Transverse colon (tissue), 4 donors: ENCODE results near the gene PRKCA.

Experiments
- EP300 ChIP-seq: sonication (generic); formaldehyde crosslinking; IDR thresholded peaks from one replicate; pipeline ENCODE4 v1.6.1; 2017; ENCODE audit warnings: antibody characterized with exemption, low read depth
- POLR2A ChIP-seq: fragments of 450-650 bp; IDR thresholded peaks from one replicate; pipeline ENCODE4 v1.6.1; 2016; ENCODE audit warnings: antibody characterized with exemption, mild to moderate bottlenecking, moderate library complexity
- POLR2AphosphoS5 ChIP-seq, 3 donors: sonication (generic); formaldehyde crosslinking; IDR thresholded peaks; one replicate each; pipeline ENCODE4 v1.6.1; 2016; ENCODE audit warnings: antibody characterized with exemption in 3 of 3
- TF ChIP-seq, protein P1 (sequence below), 5 experiments: fragments of 200-600 bp in 3 of 5; fragments of 450-650 bp in 2 of 5; sonication (generic) in 3 of 5; IDR thresholded peaks; 1 replicate in 2 of 5; 2 replicates in 3 of 5; pipeline ENCODE4 v1.5.1; 2016 to 2017; ENCODE audit warnings: antibody characterized with exemption in 5 of 5, inconsistent platforms in 3 of 5, mild to moderate bottlenecking in 2 of 5, moderate library complexity in 1 of 5

DNA sequence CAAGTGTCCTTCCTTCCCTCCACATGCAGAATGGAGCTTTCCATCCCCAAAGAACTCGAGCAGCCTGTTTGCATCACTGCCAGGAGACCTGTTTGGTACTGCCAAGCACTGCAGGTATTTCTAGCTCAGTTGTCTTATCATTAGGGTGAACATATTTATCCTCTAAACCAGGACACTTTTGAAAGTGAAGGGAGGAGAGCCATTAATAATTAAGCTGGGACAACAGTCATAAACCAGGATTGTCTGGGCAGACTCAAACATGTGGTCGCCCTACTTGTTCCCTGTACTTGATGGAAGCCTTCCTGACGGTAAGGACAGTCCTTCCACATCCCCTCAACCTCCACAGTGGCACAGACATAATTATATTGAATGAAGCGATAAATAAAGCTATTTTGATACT is 67.4 kb downstream of the PRKCA start:
- no peak for TF ChIP-seq EP300
- TF ChIP-seq, protein P1, sequence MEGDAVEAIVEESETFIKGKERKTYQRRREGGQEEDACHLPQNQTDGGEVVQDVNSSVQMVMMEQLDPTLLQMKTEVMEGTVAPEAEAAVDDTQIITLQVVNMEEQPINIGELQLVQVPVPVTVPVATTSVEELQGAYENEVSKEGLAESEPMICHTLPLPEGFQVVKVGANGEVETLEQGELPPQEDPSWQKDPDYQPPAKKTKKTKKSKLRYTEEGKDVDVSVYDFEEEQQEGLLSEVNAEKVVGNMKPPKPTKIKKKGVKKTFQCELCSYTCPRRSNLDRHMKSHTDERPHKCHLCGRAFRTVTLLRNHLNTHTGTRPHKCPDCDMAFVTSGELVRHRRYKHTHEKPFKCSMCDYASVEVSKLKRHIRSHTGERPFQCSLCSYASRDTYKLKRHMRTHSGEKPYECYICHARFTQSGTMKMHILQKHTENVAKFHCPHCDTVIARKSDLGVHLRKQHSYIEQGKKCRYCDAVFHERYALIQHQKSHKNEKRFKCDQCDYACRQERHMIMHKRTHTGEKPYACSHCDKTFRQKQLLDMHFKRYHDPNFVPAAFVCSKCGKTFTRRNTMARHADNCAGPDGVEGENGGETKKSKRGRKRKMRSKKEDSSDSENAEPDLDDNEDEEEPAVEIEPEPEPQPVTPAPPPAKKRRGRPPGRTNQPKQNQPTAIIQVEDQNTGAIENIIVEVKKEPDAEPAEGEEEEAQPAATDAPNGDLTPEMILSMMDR (IDR thresholded peaks at IDR 0.05), result no peak
- TF ChIP-seq POLR2A, result no peak
- no peak for TF ChIP-seq POLR2AphosphoS5 (IDR thresholded peaks at IDR 0.05)
